Stomach (tissue), 4 donors: ENCODE data around the gene TSC22D4.

Experiments used
- EP300 ChIP-seq: sonication (generic); formaldehyde crosslinking; IDR thresholded peaks from one replicate; pipeline ENCODE4 v1.6.1; 2017; ENCODE audit warnings: antibody characterized with exemption
- TF ChIP-seq, protein P1 (sequence below), 7 experiments: fragments of 450-650 bp in 4 of 7; fragments of 200-600 bp in 3 of 7; sonication (generic) in 3 of 7; IDR thresholded peaks; one replicate each; pipeline ENCODE4 v1.5.1; 2016 to 2019; ENCODE audit warnings: antibody characterized with exemption in 7 of 7, control low read depth in 2 of 7, mild to moderate bottlenecking in 1 of 7

- TF ChIP-seq, protein P1, sequence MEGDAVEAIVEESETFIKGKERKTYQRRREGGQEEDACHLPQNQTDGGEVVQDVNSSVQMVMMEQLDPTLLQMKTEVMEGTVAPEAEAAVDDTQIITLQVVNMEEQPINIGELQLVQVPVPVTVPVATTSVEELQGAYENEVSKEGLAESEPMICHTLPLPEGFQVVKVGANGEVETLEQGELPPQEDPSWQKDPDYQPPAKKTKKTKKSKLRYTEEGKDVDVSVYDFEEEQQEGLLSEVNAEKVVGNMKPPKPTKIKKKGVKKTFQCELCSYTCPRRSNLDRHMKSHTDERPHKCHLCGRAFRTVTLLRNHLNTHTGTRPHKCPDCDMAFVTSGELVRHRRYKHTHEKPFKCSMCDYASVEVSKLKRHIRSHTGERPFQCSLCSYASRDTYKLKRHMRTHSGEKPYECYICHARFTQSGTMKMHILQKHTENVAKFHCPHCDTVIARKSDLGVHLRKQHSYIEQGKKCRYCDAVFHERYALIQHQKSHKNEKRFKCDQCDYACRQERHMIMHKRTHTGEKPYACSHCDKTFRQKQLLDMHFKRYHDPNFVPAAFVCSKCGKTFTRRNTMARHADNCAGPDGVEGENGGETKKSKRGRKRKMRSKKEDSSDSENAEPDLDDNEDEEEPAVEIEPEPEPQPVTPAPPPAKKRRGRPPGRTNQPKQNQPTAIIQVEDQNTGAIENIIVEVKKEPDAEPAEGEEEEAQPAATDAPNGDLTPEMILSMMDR (IDR thresholded peaks at IDR 0.05), result no peak
- no peak for TF ChIP-seq EP300
Observed at GRCh38 chr7:100466653-100467605, 12.1 kb downstream of the TSC22D4 start.
